Fibroblast of the aortic adventitia (primary cell): ENCODE results near the gene USP14. TPM values are rescaled to one million over a fixed set of nuclear protein-coding genes. Genes with fewer than 3 reads are reported as not detected.
A peak's percentile ranks its signal among the peaks of the same experiment; 100 is the strongest.

ENCODE experiments used
- DNase-seq: peaks from one replicate; pipeline ENCODE4 v3.0.0-alpha.2; 2010; ENCODE audit warnings: low read depth
- H3K4me3 ChIP-seq: 2 replicates; pipeline ENCODE4 v1.5.1; 2011; ENCODE audit warnings: low read depth, mild to moderate bottlenecking, control low read depth, low read length, moderate library complexity
- CTCF ChIP-seq: IDR thresholded peaks from 2 replicates; pipeline ENCODE4 v1.5.1; 2011; ENCODE audit warnings: mild to moderate bottlenecking, low read length, control low read depth, inconsistent platforms; ENCODE audit not compliant: insufficient read depth
- total RNA-seq: library from RNA; depleted of rRNA; stranded (reverse); fragments of >200 nt; gene quantifications from 2 replicates; pipeline ENCODE4 v1.2.3, GENCODE V29; 2012; ENCODE audit warnings: low replicate concordance

USP14 gene
- total RNA-seq, 1 donor = 28.1 TPM

- no peak overlapping the region for H3K4me3 ChIP-seq
- DNase-seq = no peak
- TF ChIP-seq CTCF = no peak
Measured at GRCh38 chr18:228586-228985, 70.2 kb downstream of the USP14 start.

GRCh38 chr18:231563-231962 lies 73.2 kb downstream of the USP14 start:
- DNase-seq = no peak
- H3K4me3 ChIP-seq = no peak overlapping the region
- TF ChIP-seq CTCF = no peak

- H3K4me3 ChIP-seq = no peak overlapping the region
- no peak for TF ChIP-seq CTCF
- peak; percentile 44 for DNase-seq
Measured at GRCh38 chr18:240175-240574, 81.8 kb downstream of the USP14 start.

GRCh38 chr18:245282-245847 lies 87.0 kb downstream of the USP14 start:
- DNase-seq = no peak
- no peak overlapping the region for H3K4me3 ChIP-seq
- no peak for TF ChIP-seq CTCF

GRCh38 chr18:248053-248452 lies 89.7 kb downstream of the USP14 start:
- TF ChIP-seq CTCF = no peak
- no peak for DNase-seq
- no peak overlapping the region for H3K4me3 ChIP-seq

- no peak for DNase-seq
- no peak overlapping the region for H3K4me3 ChIP-seq
- TF ChIP-seq CTCF = no peak
Measured at GRCh38 chr18:250685-251084, 92.3 kb downstream of the USP14 start.

GRCh38 chr18:251572-251971 lies 93.2 kb downstream of the USP14 start:
- H3K4me3 ChIP-seq = no peak overlapping the region
- DNase-seq = no peak
- TF ChIP-seq CTCF = no peak
